Smooth muscle cell (in vitro differentiated cells): ENCODE measurements around the gene LEAP2. TPM values are rescaled to one million over a fixed set of nuclear protein-coding genes. Genes with fewer than 3 reads are reported as not detected.
"Not testable (repeated sequence)": the region's sequence is repeated elsewhere in the genome, so short reads cannot be mapped to it uniquely, and the experiment has no call there.

Experiments
- DNase-seq: peaks from one replicate; lab custom pipeline; 2025; ENCODE audit not compliant: unreplicated experiment; lab: John Stamatoyannopoulos, UW
- H2AFZ ChIP-seq: fragments of 200-600 bp; sonication (generic); 2 replicates; pipeline ENCODE4 v1.6.0; 2016; ENCODE audit warnings: antibody characterized with exemption, low read depth, mild to moderate bottlenecking
- H3F3A ChIP-seq: fragments of 200-600 bp; sonication (generic); 2 replicates; pipeline ENCODE4 v1.6.0; 2017; ENCODE audit warnings: antibody characterized with exemption, low read depth
- H3K27ac ChIP-seq: fragments of 200-600 bp; sonication (generic); 2 replicates; pipeline ENCODE4 v1.5.1; 2016; ENCODE audit warnings: low read depth, mild to moderate bottlenecking
- H3K27me3 ChIP-seq: fragments of 200-600 bp; sonication (generic); 2 replicates; pipeline ENCODE4 v1.6.1; 2016; ENCODE audit warnings: low read depth, mild to moderate bottlenecking
- H3K36me3 ChIP-seq: fragments of 200-600 bp; sonication (generic); 2 replicates; pipeline ENCODE4 v1.5.1; 2016; ENCODE audit warnings: low read depth
- H3K4me1 ChIP-seq: fragments of 200-600 bp; sonication (generic); 2 replicates; pipeline ENCODE4 v1.5.1; 2016; ENCODE audit warnings: low read depth
- H3K4me2 ChIP-seq: fragments of 200-600 bp; sonication (generic); 2 replicates; pipeline ENCODE4 v1.6.0; 2016; ENCODE audit warnings: mild to moderate bottlenecking
- H3K4me3 ChIP-seq: fragments of 200-600 bp; sonication (generic); 2 replicates; pipeline ENCODE4 v1.5.1; 2016; ENCODE audit warnings: mild to moderate bottlenecking
- H3K79me2 ChIP-seq: fragments of 200-600 bp; sonication (generic); 2 replicates; pipeline ENCODE4 v1.6.0; 2016; ENCODE audit warnings: low read depth, mild to moderate bottlenecking
- H3K9ac ChIP-seq: fragments of 200-600 bp; sonication (generic); 2 replicates; pipeline ENCODE4 v1.6.0; 2016; ENCODE audit warnings: low read depth
- H3K9me3 ChIP-seq: fragments of 200-600 bp; sonication (generic); replicated peaks from 2 replicates; pipeline ENCODE4 v1.5.1; 2016; ENCODE audit warnings: low read depth
- H4K20me1 ChIP-seq: fragments of 200-600 bp; sonication (generic); 2 replicates; pipeline ENCODE4 v1.6.0; 2016; ENCODE audit warnings: low read depth
- CTCF ChIP-seq: fragments of 200-600 bp; sonication (generic); IDR thresholded peaks from 2 replicates; pipeline ENCODE4 v1.5.1; 2017; ENCODE audit warnings: borderline replicate concordance, mild to moderate bottlenecking, antibody characterized with exemption; ENCODE audit not compliant: insufficient read depth, poor library complexity, severe bottlenecking
- WGBS: methylation state at CpG from one replicate; pipeline ENCODE4 v1.1.7; 2016; ENCODE audit warnings: low lambda C conversion rate; 5-methylcytosine and 5-hydroxymethylcytosine counted together
- polyA plus RNA-seq: library from polyadenylated mRNA; unstranded; fragments of >200 nt; fragmentation: Nextera tagmentation; extraction: Ambion mirVana; gene quantifications from 2 replicates; pipeline ENCODE4 v1.2.1, GENCODE V29; 2016
- total RNA-seq: library from RNA; depleted of rRNA; stranded (reverse); fragments of >200 nt; gene quantifications from 2 replicates; pipeline ENCODE4 v1.2.3, GENCODE V29; 2014

The LEAP2 gene
- total and polyA plus RNA-seq, 2 experiments from 2014 or later = 0.27 to 0.55 TPM

GRCh38 chr5:132854301-132854700 lies 19.2 kb upstream of the LEAP2 start:
- Histone ChIP-seq H4K20me1 (no peaks in the 10 kb centered on the region), H3K79me2 (no peaks in the 10 kb centered on the region), H3K4me1 (no peaks in the 10 kb centered on the region), H3F3A (no peaks in the 10 kb centered on the region), H3K36me3 (no peaks in the 10 kb centered on the region), H3K9me3 (no peaks in the 10 kb centered on the region), H2AFZ (no peak overlapping the region), H3K27me3 (peaks cover 4% of the 10 kb centered on the region), H3K4me3 (no peak overlapping the region), H3K27ac (no peak overlapping the region), H3K9ac (no peak overlapping the region), H3K4me2 (no peak overlapping the region)
- WGBS = 25% methylated on average over 3 of the region's 3 CpGs
- TF ChIP-seq CTCF = no peak
- DNase-seq = no peak

GRCh38 chr5:132854992-132855391 lies 18.5 kb upstream of the LEAP2 start:
- not testable (repeated sequence) for H3F3A ChIP-seq, H3K36me3 ChIP-seq, H3K9ac ChIP-seq, H3K4me1 ChIP-seq, H2AFZ ChIP-seq, H3K9me3 ChIP-seq, H3K27ac ChIP-seq, H3K79me2 ChIP-seq, H3K4me2 ChIP-seq, H3K4me3 ChIP-seq, H4K20me1 ChIP-seq, DNase-seq
- H3K27me3 ChIP-seq = peaks cover 11% of the 10 kb centered on the region
- 94% methylated on average over 5 of the region's 5 CpGs for WGBS

GRCh38 chr5:132856011-132856410 lies 17.5 kb upstream of the LEAP2 start:
- Histone ChIP-seq H2AFZ (no peak overlapping the region), H3K4me2 (no peak overlapping the region), H3K4me3 (no peak overlapping the region), H3K9me3 (no peaks in the 10 kb centered on the region), H4K20me1 (no peaks in the 10 kb centered on the region), H3K27ac (no peak overlapping the region), H3K79me2 (no peaks in the 10 kb centered on the region), H3K9ac (no peak overlapping the region), H3F3A (no peaks in the 10 kb centered on the region), H3K4me1 (no peaks in the 10 kb centered on the region), H3K27me3 (peaks cover 21% of the 10 kb centered on the region), H3K36me3 (no peaks in the 10 kb centered on the region)
- no peak for DNase-seq
- no peak for TF ChIP-seq CTCF
- WGBS = 86% methylated on average over 3 of the region's 3 CpGs

- H2AFZ ChIP-seq = no peak overlapping the region
- peaks cover 25% of the 10 kb centered on the region for H3K27me3 ChIP-seq
- H3K9ac ChIP-seq = no peak overlapping the region
- no peaks in the 10 kb centered on the region for H3K4me1 ChIP-seq
- no peak overlapping the region for H3K4me2 ChIP-seq
- no peak for TF ChIP-seq CTCF
- WGBS = 83% methylated on average over 2 of the region's 2 CpGs
- H3K79me2 ChIP-seq = no peaks in the 10 kb centered on the region
- H3K9me3 ChIP-seq = no peaks in the 10 kb centered on the region
- no peak overlapping the region for H3K27ac ChIP-seq
- H3K36me3 ChIP-seq = no peaks in the 10 kb centered on the region
- no peaks in the 10 kb centered on the region for H3F3A ChIP-seq
- H4K20me1 ChIP-seq = no peaks in the 10 kb centered on the region
- no peak for DNase-seq
- H3K4me3 ChIP-seq = no peak overlapping the region
Measured at GRCh38 chr5:132859889-132860437, 13.5 kb upstream of the LEAP2 start.
